MM.1S (cell line): Measurements from ENCODE around the gene SELENBP1.
"Not testable (repeated sequence)": the region's sequence is repeated elsewhere in the genome, so short reads cannot be mapped to it uniquely, and the experiment has no call there.

ENCODE experiments used
- DNase-seq: peaks from one replicate; pipeline ENCODE4 v3.0.0-alpha.2; 2015
- H2AFZ ChIP-seq: fragments of 300-600 bp; sonication (generic); 2 replicates; pipeline ENCODE4 v1.6.0; 2016; ENCODE audit warnings: antibody characterized with exemption, low read length
- H3F3A ChIP-seq: fragments of 300-600 bp; sonication (generic); 2 replicates; pipeline ENCODE4 v1.6.1; 2016; ENCODE audit warnings: mild to moderate bottlenecking, antibody characterized with exemption, low read length, moderate library complexity, mixed read lengths; ENCODE audit not compliant: insufficient read depth
- H3K27ac ChIP-seq: fragments of 300-600 bp; sonication (generic); 2 replicates; pipeline ENCODE4 v1.5.1; 2016; ENCODE audit warnings: mild to moderate bottlenecking, low read length
- H3K27me3 ChIP-seq: fragments of 300-600 bp; sonication (generic); replicated peaks from 2 replicates; pipeline ENCODE4 v1.6.0; 2016; ENCODE audit warnings: low read length; ENCODE audit not compliant: insufficient read depth
- H3K36me3 ChIP-seq: fragments of 300-600 bp; sonication (generic); replicated peaks from 2 replicates; pipeline ENCODE4 v1.6.1; 2016; ENCODE audit warnings: mild to moderate bottlenecking, low read length, mixed read lengths; ENCODE audit not compliant: insufficient read depth
- H3K4me1 ChIP-seq: fragments of 300-600 bp; sonication (generic); 2 replicates; pipeline ENCODE4 v1.6.1; 2016; ENCODE audit warnings: low read length, mixed read lengths
- H3K4me2 ChIP-seq: fragments of 300-600 bp; sonication (generic); 2 replicates; pipeline ENCODE4 v1.6.0; 2016; ENCODE audit warnings: low read depth, low read length
- H3K4me3 ChIP-seq: fragments of 300-600 bp; sonication (generic); 2 replicates; pipeline ENCODE4 v1.5.1; 2016; ENCODE audit warnings: low read length, mixed read lengths
- H3K79me2 ChIP-seq: fragments of 300-600 bp; sonication (generic); 2 replicates; pipeline ENCODE4 v1.6.1; 2016; ENCODE audit warnings: mixed run types, low read length, mixed read lengths
- H3K9ac ChIP-seq: fragments of 300-600 bp; sonication (generic); 2 replicates; pipeline ENCODE4 v1.6.1; 2016; ENCODE audit warnings: low read length, mixed read lengths
- H3K9me2 ChIP-seq: fragments of 300-600 bp; sonication (generic); replicated peaks from 2 replicates; pipeline ENCODE4 v1.6.1; 2016; ENCODE audit warnings: mild to moderate bottlenecking, low read length, mixed read lengths; ENCODE audit not compliant: insufficient read depth
- H3K9me3 ChIP-seq: fragments of 300-600 bp; sonication (generic); replicated peaks from 2 replicates; pipeline ENCODE4 v1.6.1; 2016; ENCODE audit warnings: mild to moderate bottlenecking, low read length, mixed read lengths; ENCODE audit not compliant: insufficient read depth
- H4K20me1 ChIP-seq: fragments of 300-600 bp; sonication (generic); 2 replicates; pipeline ENCODE4 v1.6.1; 2016; ENCODE audit warnings: mild to moderate bottlenecking, low read length, moderate library complexity, mixed read lengths; ENCODE audit not compliant: insufficient read depth
- CTCF ChIP-seq: fragments of 300-600 bp; sonication (generic); IDR thresholded peaks from 2 replicates; pipeline ENCODE4 v1.5.1; 2016; ENCODE audit warnings: antibody characterized with exemption, low read length, mixed read lengths
- EZH2 ChIP-seq: fragments of 300-600 bp; sonication (generic); optimal IDR thresholded peaks from 2 replicates; pipeline ENCODE3; 2017; ENCODE audit warnings: low read depth, mild to moderate bottlenecking, antibody characterized with exemption, low read length, mixed read lengths
- EZH2phosphoT487 ChIP-seq: fragments of 300-600 bp; sonication (generic); IDR thresholded peaks from 2 replicates; pipeline ENCODE4 v1.6.1; 2018; ENCODE audit warnings: antibody characterized with exemption, low read length

The SELENBP1 gene

DNA sequence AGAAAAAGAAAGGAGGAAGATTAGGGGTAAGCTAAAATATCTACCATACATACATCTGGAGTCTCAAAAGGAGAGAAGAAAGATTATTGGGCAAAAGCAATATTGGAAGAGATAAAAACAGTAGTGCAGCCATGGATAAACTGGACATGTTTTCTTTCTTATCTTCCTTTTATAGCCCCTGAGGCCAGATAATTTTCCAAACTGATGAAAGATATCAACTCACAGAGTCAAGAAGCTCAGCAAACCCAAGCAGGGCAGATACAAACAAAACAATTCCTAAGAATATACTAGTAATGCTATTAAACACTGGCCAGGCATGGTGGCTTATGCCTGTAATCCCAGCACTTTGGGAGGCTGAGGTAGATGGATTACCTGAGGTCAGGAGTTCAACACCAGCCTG is 21.1 kb upstream of the SELENBP1 start:
- no peak overlapping the region for H3K27ac ChIP-seq
- no peak for TF ChIP-seq EZH2
- no peak for TF ChIP-seq CTCF
- no peak for TF ChIP-seq EZH2phosphoT487
- no peak overlapping the region for H3K4me2 ChIP-seq
- H3F3A ChIP-seq, result peaks cover 4% of the 10 kb centered on the region; the same call in 1 of the 2 replicates
- no peaks in the 10 kb centered on the region for H3K9me2 ChIP-seq
- no peaks in the 10 kb centered on the region for H3K27me3 ChIP-seq
- H3K4me1 ChIP-seq, result no peaks in the 10 kb centered on the region
- no peak overlapping the region for H3K9ac ChIP-seq
- no peak overlapping the region for H3K4me3 ChIP-seq
- H2AFZ ChIP-seq, result no peak overlapping the region
- DNase-seq, result no peak
- no peaks in the 10 kb centered on the region for H3K9me3 ChIP-seq
- no peaks in the 10 kb centered on the region for H4K20me1 ChIP-seq
- no peaks in the 10 kb centered on the region for H3K36me3 ChIP-seq
- H3K79me2 ChIP-seq, result no peaks in the 10 kb centered on the region

- Histone ChIP-seq H3K4me3 (no peak overlapping the region), H3K79me2 (no peaks in the 10 kb centered on the region), H3K4me1 (no peaks in the 10 kb centered on the region), H3K27ac (no peak overlapping the region), H3K4me2 (no peak overlapping the region), H3K27me3 (no peaks in the 10 kb centered on the region), H4K20me1 (no peaks in the 10 kb centered on the region), H3K9me2 (no peaks in the 10 kb centered on the region), H3F3A (no peaks in the 10 kb centered on the region), H3K9ac (no peak overlapping the region), H3K36me3 (no peaks in the 10 kb centered on the region), H3K9me3 (no peaks in the 10 kb centered on the region), H2AFZ (no peak overlapping the region)
- DNase-seq, result no peak
- TF ChIP-seq EZH2phosphoT487 (no peak), CTCF (no peak), EZH2 (no peak)
Observed at GRCh38 chr1:151391079-151391563, 18.6 kb upstream of the SELENBP1 start.

DNA sequence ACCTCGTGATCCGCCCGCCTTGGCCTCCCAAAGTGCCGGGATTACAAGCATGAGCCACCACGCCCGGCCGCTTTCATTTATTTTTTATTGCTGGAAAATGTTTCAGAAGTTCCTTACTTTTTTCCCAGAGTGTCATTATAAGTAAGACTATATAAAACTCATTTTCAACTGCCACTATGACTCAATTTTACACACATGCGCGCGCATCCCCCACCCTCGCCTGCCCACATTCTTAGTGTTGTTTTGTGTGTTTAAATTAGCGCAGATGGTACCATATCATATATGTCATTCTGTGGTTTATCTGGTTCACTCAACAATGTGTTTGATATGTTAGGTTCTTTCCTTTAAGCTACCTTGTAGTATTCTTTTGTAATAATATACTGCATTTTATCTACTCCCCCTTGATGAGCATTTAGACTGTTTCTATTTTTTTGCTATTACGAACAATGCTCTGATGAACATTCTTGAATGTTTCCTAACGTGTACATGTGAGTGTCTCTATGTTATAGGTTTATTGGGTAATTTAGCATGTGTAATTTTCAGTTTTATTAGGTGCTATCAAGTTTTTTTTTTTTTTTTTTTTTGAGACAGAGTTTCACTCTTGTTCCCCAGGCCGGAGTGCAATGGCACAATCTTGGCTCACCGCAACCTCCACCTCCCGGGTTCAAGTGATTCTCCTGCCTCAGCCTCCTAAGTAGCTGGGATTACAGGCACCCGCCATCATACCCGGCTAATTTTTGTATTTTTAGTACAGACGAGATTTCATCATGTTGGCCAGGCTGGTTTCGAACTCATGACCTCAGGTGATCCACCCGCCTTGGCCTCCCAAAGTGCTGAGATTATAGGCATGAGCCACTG is 17.9 kb upstream of the SELENBP1 start:
- not testable (repeated sequence) for H3K9me3 ChIP-seq, H3K36me3 ChIP-seq, H3K4me3 ChIP-seq, H3K27me3 ChIP-seq, H3K79me2 ChIP-seq, H3K9ac ChIP-seq, DNase-seq, H3K4me2 ChIP-seq, H3F3A ChIP-seq, H2AFZ ChIP-seq, H4K20me1 ChIP-seq, H3K4me1 ChIP-seq, H3K9me2 ChIP-seq, H3K27ac ChIP-seq

GRCh38 chr1:151386002-151386401 is 13.5 kb upstream of the SELENBP1 start:
- TF ChIP-seq EZH2phosphoT487 (no peak), CTCF (no peak), EZH2 (no peak)
- H3K79me2 ChIP-seq, result no peaks in the 10 kb centered on the region

More at GRCh38 chr1:151386002-151386401, 13.5 kb upstream of the SELENBP1 start:
- no peak overlapping the region for H3K4me3 ChIP-seq
- no peak overlapping the region for H2AFZ ChIP-seq
- no peak overlapping the region for H3K4me2 ChIP-seq
- no peaks in the 10 kb centered on the region for H3K4me1 ChIP-seq
- no peaks in the 10 kb centered on the region for H3F3A ChIP-seq
- no peaks in the 10 kb centered on the region for H3K36me3 ChIP-seq
- DNase-seq, result no peak
- H3K9me3 ChIP-seq, result no peaks in the 10 kb centered on the region
- no peak overlapping the region for H3K27ac ChIP-seq
- H3K9me2 ChIP-seq, result no peaks in the 10 kb centered on the region
- H4K20me1 ChIP-seq, result no peaks in the 10 kb centered on the region
- H3K9ac ChIP-seq, result no peak overlapping the region
- H3K27me3 ChIP-seq, result no peaks in the 10 kb centered on the region
